ENCODE results near the gene BSN.

Gene BSN

GRCh38 chr3:49701388-49702077, 147.3 kb downstream of the BSN start:
- DNase-seq, result no peak

GRCh38 chr3:49702672-49703071, 148.4 kb downstream of the BSN start:
- no peak for DNase-seq

- DNase-seq, result peak; percentile 51
These were observed 149.2 kb downstream of the BSN start for GRCh38 chr3:49703443-49703927.

GRCh38 chr3:49703956-49704355, 149.7 kb downstream of the BSN start:
- DNase-seq, result no peak

- no peak for DNase-seq
These were observed 150.4 kb downstream of the BSN start for GRCh38 chr3:49704629-49705028.

- no peak for DNase-seq
These were observed 151.2 kb downstream of the BSN start for GRCh38 chr3:49705390-49705960.

- DNase-seq, result no peak
These were observed 152.3 kb downstream of the BSN start for GRCh38 chr3:49706456-49707112.

- no peak for DNase-seq
These were observed 152.8 kb downstream of the BSN start for GRCh38 chr3:49707113-49707480.

GRCh38 chr3:49709852-49710251, 155.6 kb downstream of the BSN start:
- DNase-seq, result no peak

- DNase-seq, result no peak
These were observed 157.2 kb downstream of the BSN start for GRCh38 chr3:49711489-49711888.

- no peak for DNase-seq
These were observed 157.9 kb downstream of the BSN start for GRCh38 chr3:49712166-49712565.

GRCh38 chr3:49712631-49713317, 158.5 kb downstream of the BSN start:
- no peak for DNase-seq

GRCh38 chr3:49713336-49714105, 159.2 kb downstream of the BSN start:
- DNase-seq, result no peak

GRCh38 chr3:49714728-49715550, 160.7 kb downstream of the BSN start:
- DNase-seq, result no peak

GRCh38 chr3:49715611-49716121, 161.4 kb downstream of the BSN start:
- no peak for DNase-seq

- no peak for DNase-seq
These were observed 161.9 kb downstream of the BSN start for GRCh38 chr3:49716169-49716568.

GRCh38 chr3:49716691-49717210, 162.5 kb downstream of the BSN start:
- no peak for DNase-seq

- DNase-seq, result no peak
These were observed 163.1 kb downstream of the BSN start for GRCh38 chr3:49717211-49717958.

- no peak for DNase-seq
These were observed 163.9 kb downstream of the BSN start for GRCh38 chr3:49717959-49718857.

GRCh38 chr3:49718858-49719213, 164.6 kb downstream of the BSN start:
- no peak for DNase-seq
